T-cell (primary cell): ENCODE data around the gene PGAM1. TPM values are rescaled to one million over a fixed set of nuclear protein-coding genes. Genes with fewer than 3 reads are reported as not detected.

ENCODE experiments used
- ATAC-seq, 4 experiments: fragments of 200-7000 bp in 3 of 4; fragments of 150-1000 bp in 1 of 4; cut with Tn5 transposase; replicated peaks in 1 of 4; 1 replicate in 3 of 4; 2 replicates in 1 of 4; pipeline ENCODE4 v1.10.0; 2021; ENCODE audit warnings: moderate library complexity in 3 of 4, mild to moderate bottlenecking in 2 of 4, moderate number of reproducible peaks in 1 of 4
- CTCF ChIA-PET, 2 donors: fragments of 300-600 bp; sonication (Branson Sonifier 250); formaldehyde crosslinking; loops; one replicate each; lab custom pipeline; 2022; ENCODE audit warnings: antibody characterized with exemption in 2 of 2; lab: Charles Lee
- POLR2A ChIA-PET, 2 donors: fragments of 300-600 bp; sonication (Branson Sonifier 250); formaldehyde crosslinking; loops; one replicate each; lab custom pipeline; 2022; ENCODE audit warnings: antibody characterized with exemption in 2 of 2; lab: Charles Lee
- DNase-seq, 35 experiments: peaks; one replicate each; pipeline versions ENCODE4 v3.0.0 to v3.0.0-alpha.2; 2013 to 2023
- H3K27ac ChIP-seq: one replicate; pipeline ENCODE4 v1.5.1; 2013; ENCODE audit warnings: low read length
- H3K27me3 ChIP-seq, 2 experiments: replicated peaks in 1 of 2; 1 replicate in 1 of 2; 2 replicates in 1 of 2; pipeline versions ENCODE4 v1.6.1 to v1.7.0; 2013; ENCODE audit warnings: low read length in 1 of 2, mixed read lengths in 1 of 2; ENCODE audit not compliant: control insufficient read depth in 2 of 2, insufficient read depth in 2 of 2; ENCODE audit errors: extremely low read depth in 1 of 2
- H3K36me3 ChIP-seq, 2 donors: 1 replicate in 1 of 2; 2 replicates in 1 of 2; pipeline versions ENCODE4 v1.6.1 to v1.7.0; 2013; ENCODE audit warnings: low read length in 1 of 2; ENCODE audit not compliant: control insufficient read depth in 2 of 2, insufficient read depth in 1 of 2; ENCODE audit errors: extremely low read depth in 1 of 2
- H3K4me1 ChIP-seq, 2 experiments: 1 replicate in 1 of 2; 2 replicates in 1 of 2; pipeline versions ENCODE4 v1.6.1 to v1.7.0; 2013; ENCODE audit warnings: low read length in 2 of 2, mixed read lengths in 1 of 2; ENCODE audit not compliant: insufficient read depth in 2 of 2, control insufficient read depth in 1 of 2; ENCODE audit errors: extremely low read depth in 1 of 2
- H3K4me3 ChIP-seq, 2 donors: 1 replicate in 1 of 2; 2 replicates in 1 of 2; pipeline versions ENCODE4 v1.5.1 to v1.7.0; 2013; ENCODE audit warnings: mild to moderate bottlenecking in 2 of 2, low read length in 1 of 2, moderate library complexity in 1 of 2; ENCODE audit not compliant: control insufficient read depth in 1 of 2; ENCODE audit errors: extremely low read depth in 1 of 2
- H3K9me3 ChIP-seq: 2 replicates; pipeline ENCODE4 v1.7.0; 2013
- H3K27ac Mint-ChIP-seq, 2 donors: one replicate each; pipeline ENCODE4 v1.8.0; 2020 to 2021; ENCODE audit warnings: mild to moderate bottlenecking in 2 of 2, mixed read lengths in 2 of 2
- H3K27me3 Mint-ChIP-seq, 2 donors: one replicate each; pipeline ENCODE4 v1.8.0; 2021 to 2022; ENCODE audit warnings: mixed read lengths in 2 of 2
- H3K36me3 Mint-ChIP-seq: one replicate; pipeline ENCODE4 v1.8.0; 2021; ENCODE audit warnings: mixed read lengths
- H3K4me1 Mint-ChIP-seq, 3 donors: one replicate each; pipeline ENCODE4 v1.8.0; 2020 to 2022; ENCODE audit warnings: mixed read lengths in 3 of 3, mild to moderate bottlenecking in 1 of 3
- H3K4me3 Mint-ChIP-seq, 3 donors: one replicate each; pipeline ENCODE4 v1.8.0; 2020 to 2022; ENCODE audit warnings: mild to moderate bottlenecking in 3 of 3, mixed read lengths in 3 of 3, moderate library complexity in 3 of 3
- H3K9me3 Mint-ChIP-seq, 3 donors: one replicate each; pipeline ENCODE4 v1.8.0; 2020 to 2022; ENCODE audit warnings: mixed read lengths in 3 of 3
- WGBS: methylation state at CpG from one replicate; pipeline ENCODE4 v1.1.5; 2013; ENCODE audit warnings: missing lambda C conversion rate; ENCODE audit not compliant: insufficient coverage; 5-methylcytosine and 5-hydroxymethylcytosine counted together
- total RNA-seq, 35 experiments: library from RNA in 6 of 35; stranded (reverse) in 6 of 35; fragments of 120-200 nt in 1 of 35; gene quantifications; one replicate each; pipeline versions ENCODE4 v1.2.1 to v1.2.4 and lab custom pipeline; 2013 to 2026

Gene PGAM1
- total RNA-seq, 5 donors from 2014 or later (not counting 1 experiment from before 2014, with no cell fraction given) = 66.3 to 108 (median 94.8) TPM

GRCh38 chr10:97445722-97446639 is 20.0 kb downstream of the PGAM1 start, which contains the start of the genes EXOSC1 and ZDHHC16:
Gene EXOSC1 (minus strand): TSS chr10:97446006. CDS start chr10:97445985, 21 bp downstream.
Gene ZDHHC16 (plus strand): TSS chr10:97446175. CDS start chr10:97451676, 5,501 bp downstream.
- Histone ChIP-seq H3K36me3 (peaks cover under 1 to 15% of the 10 kb centered on the region in 2 donors), H3K4me3 (peak within 1 kb of the TSS; percentile 72 to 88), H3K4me1 (peaks cover 8 to 19% of the 10 kb centered on the region in 2 experiments), H3K9me3 (no peaks in the 10 kb centered on the region), H3K27me3 (no peaks in the 10 kb centered on the region), H3K27ac (peak within 1 kb of the TSS; percentile 52)
- WGBS = 0% methylated on average over 56 of the region's 66 CpGs
- peak; percentile 97 to 98 (median 98) for ATAC-seq
- H3K4me3 Mint-ChIP-seq = peak within 1 kb of the TSS; percentile 98 to 99 (median 98)
- peaks cover 39 to 56% (median 55%) of the 10 kb centered on the region in 3 donors for H3K4me1 Mint-ChIP-seq
- peak within 1 kb of the TSS; percentile 91 to 94 for H3K27ac Mint-ChIP-seq
- ChIA-PET CTCF (interaction anchor here in 1 of 2 donors (0.6 to 1.7 kb wide), 2 partner anchors 16 to 43 kb away, joined by 4 to 6 read pairs; no protein-coding TSS in a partner anchor), POLR2A (interaction anchor here in 1 of 2 donors (0.6 kb wide), 1 partner anchor 1768 kb away, joined by 4 read pairs; no protein-coding TSS in a partner anchor)
- no peaks in the 10 kb centered on the region for H3K27me3 Mint-ChIP-seq
- peak; percentile 72 to 93 (median 86) for DNase-seq
- H3K9me3 Mint-ChIP-seq = no peaks in the 10 kb centered on the region
- peaks cover 12% of the 10 kb centered on the region for H3K36me3 Mint-ChIP-seq

GRCh38 chr10:97450828-97451227 is 24.8 kb downstream of the PGAM1 start:
- H3K36me3 ChIP-seq = peaks cover 5 to 30% of the 10 kb centered on the region in 2 donors
- H3K27me3 ChIP-seq = no peaks in the 10 kb centered on the region
- H3K27ac ChIP-seq = no peak overlapping the region
- WGBS = no CpG with 5 or more reads among the region's 2 CpGs
- CTCF ChIA-PET = interaction anchor here in 1 of 2 donors (0.7 kb wide), 1 partner anchor 12 kb away, joined by 3 read pairs; no protein-coding TSS in a partner anchor
- H3K9me3 ChIP-seq = no peaks in the 10 kb centered on the region
- POLR2A ChIA-PET = interaction anchor here in 1 of 2 donors (0.6 kb wide), 1 partner anchor 41 kb away, joined by 3 read pairs; no protein-coding TSS in a partner anchor
- Mint-ChIP-seq H3K27ac (peak overlapping the region; percentile 46 to 54), H3K4me1 (peaks cover 26 to 68% (median 67%) of the 10 kb centered on the region in 3 donors), H3K27me3 (no peaks in the 10 kb centered on the region), H3K9me3 (no peaks in the 10 kb centered on the region), H3K36me3 (peaks cover 20% of the 10 kb centered on the region), H3K4me3 (no peak overlapping the region)
- no peak for DNase-seq
- H3K4me3 ChIP-seq = no peak overlapping the region
- no peak for ATAC-seq
- H3K4me1 ChIP-seq = peaks cover 0 to 18% of the 10 kb centered on the region in 2 experiments

- Mint-ChIP-seq H3K27me3 (no peaks in the 10 kb centered on the region), H3K4me3 (no peak overlapping the region), H3K9me3 (no peaks in the 10 kb centered on the region), H3K27ac (no peak overlapping the region), H3K36me3 (peaks cover 22% of the 10 kb centered on the region), H3K4me1 (peaks cover 25 to 61% (median 60%) of the 10 kb centered on the region in 3 donors)
- DNase-seq (no peak), ATAC-seq (no peak)
- Histone ChIP-seq H3K27ac (no peak overlapping the region), H3K4me3 (no peak overlapping the region), H3K27me3 (no peaks in the 10 kb centered on the region), H3K9me3 (no peaks in the 10 kb centered on the region), H3K36me3 (peaks cover 5 to 37% of the 10 kb centered on the region in 2 donors), H3K4me1 (peaks cover 0 to 14% of the 10 kb centered on the region in 2 experiments)
- ChIA-PET POLR2A (interaction anchor here in 1 of 2 donors (0.5 kb wide), 1 partner anchor 12 kb away, joined by 3 read pairs; no protein-coding TSS in a partner anchor), CTCF (no interaction called here)
- 95% methylated on average over 12 of the region's 17 CpGs for WGBS
These were observed 25.6 kb downstream of the PGAM1 start for GRCh38 chr10:97451605-97452004.

DNA sequence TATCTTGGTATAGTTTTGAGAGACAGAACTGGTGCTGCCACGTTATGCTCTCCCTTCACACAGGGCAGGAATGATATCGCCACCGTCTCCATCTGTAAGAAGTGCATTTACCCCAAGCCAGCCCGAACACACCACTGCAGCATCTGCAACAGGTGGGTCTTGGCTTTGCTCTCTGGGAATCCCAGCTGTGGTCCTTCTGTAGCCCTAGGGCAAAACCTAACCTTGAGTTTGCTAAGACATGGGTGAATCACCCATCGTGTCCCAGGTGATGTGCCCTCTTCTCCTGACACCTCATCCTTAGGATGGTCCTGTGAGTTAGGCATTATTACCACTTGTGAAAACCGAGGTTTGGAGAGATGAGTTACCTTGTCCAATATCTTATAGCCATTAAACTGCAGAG is 26.4 kb downstream of the PGAM1 start:
- WGBS = 93% methylated on average over 4 of the region's 6 CpGs
- ChIA-PET CTCF (interaction anchor here in 1 of 2 donors (0.7 kb wide), 1 partner anchor 12 kb away, joined by 3 read pairs; no protein-coding TSS in a partner anchor), POLR2A (no interaction called here)
- H3K4me3 ChIP-seq = no peak overlapping the region
- H3K27me3 ChIP-seq = no peaks in the 10 kb centered on the region
- no peak for ATAC-seq
- no peak overlapping the region for H3K4me3 Mint-ChIP-seq
- peaks cover 5 to 45% of the 10 kb centered on the region in 2 donors for H3K36me3 ChIP-seq
- no peaks in the 10 kb centered on the region for H3K27me3 Mint-ChIP-seq
- peaks cover 0 to 7% of the 10 kb centered on the region in 2 experiments for H3K4me1 ChIP-seq
- H3K9me3 ChIP-seq = no peaks in the 10 kb centered on the region
- no peak overlapping the region for H3K27ac ChIP-seq
- H3K9me3 Mint-ChIP-seq = no peaks in the 10 kb centered on the region
- H3K27ac Mint-ChIP-seq = peak overlapping the region; percentile 27 to 80
- no peak for DNase-seq
- peaks cover 25 to 54% (median 52%) of the 10 kb centered on the region in 3 donors for H3K4me1 Mint-ChIP-seq
- peaks cover 25% of the 10 kb centered on the region for H3K36me3 Mint-ChIP-seq

- POLR2A ChIA-PET = no interaction called here
- DNase-seq = peak in 2 of 35 experiments; percentile 18 to 29
- no peaks in the 10 kb centered on the region for H3K9me3 Mint-ChIP-seq
These were observed 28.5 kb downstream of the PGAM1 start for GRCh38 chr10:97454330-97455036.

More at GRCh38 chr10:97454330-97455036, 28.5 kb downstream of the PGAM1 start:
- Mint-ChIP-seq H3K4me3 (peak overlapping the region in 2 of 3 donors; percentile 17 to 60), H3K27ac (peak overlapping the region; percentile 98), H3K27me3 (no peaks in the 10 kb centered on the region), H3K4me1 (peaks cover 15 to 40% (median 39%) of the 10 kb centered on the region in 3 donors), H3K36me3 (peaks cover 41% of the 10 kb centered on the region)
- Histone ChIP-seq H3K4me3 (no peak overlapping the region), H3K36me3 (peaks cover 5 to 63% of the 10 kb centered on the region in 2 donors), H3K27me3 (no peaks in the 10 kb centered on the region), H3K27ac (peak overlapping the region; percentile 27), H3K4me1 (peaks cover 0 to 5% of the 10 kb centered on the region in 2 experiments), H3K9me3 (no peaks in the 10 kb centered on the region)
- WGBS = 20% methylated on average over 1 of the region's 3 CpGs
- CTCF ChIA-PET = interaction anchor here in 1 of 2 donors (0.9 kb wide), 1 partner anchor 98 kb away, joined by 3 read pairs; no protein-coding TSS in a partner anchor
- ATAC-seq = peak in 3 of 4 experiments; percentile 70 to 78 (median 77)
